Measurements from ENCODE around the gene DRP2. TPM values are rescaled to one million over a fixed set of nuclear protein-coding genes. Genes with fewer than 3 reads are reported as not detected.
A peak's percentile ranks its signal among the peaks of the same experiment; 100 is the strongest.

DRP2 gene
- total and polyA plus RNA-seq, 2 of the 4 experiments (the other 2 are of a cell fraction), result 7.0 to 7.9 TPM

GRCh38 chrX:101258259-101258581 is 38.6 kb downstream of the DRP2 start:
- Histone ChIP-seq H4K5ac (ENCODE audit: low read depth, low read length) (no peak overlapping the region), H2BK15ac (ENCODE audit: low read depth, low read length) (no peak overlapping the region), H2BK20ac (ENCODE audit: low read depth, low read length) (no peak overlapping the region), H3K79me1 (ENCODE audit: low read depth in 1 of 2, low read length in 2 of 2) (no peaks in the 10 kb centered on the region), H4K8ac (ENCODE audit: low read depth in 2 of 2, low read length in 2 of 2) (no peak overlapping the region), H2AFZ (replicated peaks; ENCODE audit: low read length, poor library complexity) (no peak overlapping the region), H4K91ac (ENCODE audit: insufficient read depth, low read depth, low read length) (no peak overlapping the region), H2AK5ac (ENCODE audit: low read depth, low read length) (peak overlapping the region; percentile 76; the same call in 1 of the 2 replicates), H3K14ac (replicated peaks; ENCODE audit: low read depth, low read length) (no peak overlapping the region; the same call in 1 of the 2 replicates), H3K4me2 (ENCODE audit: low read depth, low read length) (no peak overlapping the region), H3K9me1 (ENCODE audit: insufficient read depth, low read length) (no peaks in the 10 kb centered on the region; the same call in 1 of the 2 replicates), H3K9ac (ENCODE audit: low read depth, low read length) (no peak overlapping the region), H3K27me3 (ENCODE audit: control insufficient read depth, insufficient read depth, low read length) (peaks cover 7% of the 10 kb centered on the region; the same call in 1 of the 2 replicates), H2AK9ac (replicated peaks; ENCODE audit: low read depth, low read length, poor library complexity) (no peak overlapping the region), H3K23ac (ENCODE audit: low read depth, low read length) (no peak overlapping the region), H3K9me3 (ENCODE audit: control insufficient read depth, insufficient read depth, low read length) (no peaks in the 10 kb centered on the region), H4K20me1 (ENCODE audit: insufficient read depth, low read length) (no peaks in the 10 kb centered on the region), H3K4me3 (ENCODE audit: insufficient read depth, low read depth, low read length) (no peak overlapping the region), H3K56ac (ENCODE audit: extremely low read depth, insufficient read depth, low read length) (no peak overlapping the region), H3K36me3 (ENCODE audit: control insufficient read depth, insufficient read depth, low read length) (0 out of 2 replicates have a peak, but pooled peaks cover 3% of the 10 kb centered on the region), H2BK5ac (ENCODE audit: low read depth, low read length, poor library complexity, severe bottlenecking) (no peak overlapping the region), H2BK120ac (ENCODE audit: low read depth, low read length) (no peak overlapping the region), H3K4ac (ENCODE audit: low read depth, low read length) (no peak overlapping the region; the same call in 1 of the 2 replicates), H3K27ac (ENCODE audit: insufficient read depth, low read length) (no peak overlapping the region), H3K18ac (ENCODE audit: low read depth, low read length) (no peak overlapping the region), H3K4me1 (ENCODE audit: control insufficient read depth, insufficient read depth, low read length) (peaks cover 2% of the 10 kb centered on the region)
- ATAC-seq (ENCODE audit: low read depth) (no peak), DNase-seq (no peak)
- in situ Hi-C loops (cut with MboI; ENCODE audit: low sequenced_read_pairs), result no loop called here
- ChIA-PET POLR2A (ENCODE audit: unreplicated experiment) (interaction anchor here (0.6 kb wide), 1 partner anchor 19 kb away, joined by 6 read pairs; no protein-coding TSS in a partner anchor), CTCF (no interaction called here)
- dilution Hi-C loops (cut with HindIII; ENCODE audit: low sequenced_read_pairs, unreplicated experiment), result no loop called here
- no peak for TF ChIP-seq MAFK (IDR thresholded peaks at IDR 0.05; ENCODE audit: low read depth, low read length)
- no peak for TF ChIP-seq RAD21 (IDR thresholded peaks at IDR 0.05; ENCODE audit: low read length)
- TF ChIP-seq POLR2A (IDR thresholded peaks at IDR 0.05; ENCODE audit: low read depth, low read length), result no peak
- no peak for TF ChIP-seq MAZ (IDR thresholded peaks at IDR 0.05; ENCODE audit: borderline replicate concordance, low read depth, low read length)
- no peak for TF ChIP-seq RFX5 (IDR thresholded peaks at IDR 0.05; ENCODE audit: low read depth, low read length)
- no peak for TF ChIP-seq RCOR1 (IDR thresholded peaks at IDR 0.05; ENCODE audit: insufficient replicate concordance, low read length)
- TF ChIP-seq MXI1 (IDR thresholded peaks at IDR 0.05; ENCODE audit: borderline replicate concordance, low read depth, low read length), result no peak
- TF ChIP-seq CTCF (conservative IDR thresholded peaks at IDR 0.05; ENCODE audit: low read depth, low read length), result no peak
- no peak for TF ChIP-seq FOS (IDR thresholded peaks at IDR 0.05; ENCODE audit: low read depth, low read length)
- no peak for TF ChIP-seq ELK1 (IDR thresholded peaks at IDR 0.05; ENCODE audit: borderline replicate concordance, low read depth, low read length)
- TF ChIP-seq USF2 (IDR thresholded peaks at IDR 0.05; ENCODE audit: low read depth, low read length), result no peak
- TF ChIP-seq NFE2L2 (IDR thresholded peaks at IDR 0.05; ENCODE audit: low read depth, low read length), result no peak
- no peak for TF ChIP-seq BHLHE40 (IDR thresholded peaks at IDR 0.05; ENCODE audit: low read depth, low read length)
- TF ChIP-seq CEBPB (IDR thresholded peaks at IDR 0.05; ENCODE audit: low read depth, low read length), result no peak
- TF ChIP-seq SMC3 (IDR thresholded peaks at IDR 0.05; ENCODE audit: low read depth, low read length), result no peak
- TF ChIP-seq CHD1 (IDR thresholded peaks at IDR 0.05; ENCODE audit: low read depth, low read length), result no peak
- 87% methylated on average over 8 of the region's 11 CpGs; no CpG with 5 or more reads in 1 of the 2 experiments for WGBS, 2 experiments (ENCODE audit: extremely low coverage in 2 of 2, insufficient read length in 1 of 2)
- BruUV-seq (replicated peaks), result no TSS peak
- intact Hi-C loops (cut with micrococcal nuclease), result no loop called here

Measured in IMR-90 (cell line).